IPS DF 6.9 (cell line): ENCODE measurements around the gene LSM12.
"Not testable (repeated sequence)": the region's sequence is repeated elsewhere in the genome, so short reads cannot be mapped to it uniquely, and the experiment has no call there.

ENCODE experiments used
- DNase-seq: peaks from one replicate; pipeline ENCODE4 v3.0.0-alpha.2; 2013; ENCODE audit warnings: low read depth, low spot score
- H3K27ac ChIP-seq: one replicate; pipeline ENCODE4 v1.5.1; 2013; ENCODE audit warnings: low read length, control low read depth
- H3K27me3 ChIP-seq: 2 replicates; pipeline ENCODE4 v1.6.1; 2013; ENCODE audit warnings: mild to moderate bottlenecking, low read length; ENCODE audit not compliant: control insufficient read depth, insufficient read depth
- H3K36me3 ChIP-seq: 2 replicates; pipeline ENCODE4 v1.6.1; 2013; ENCODE audit warnings: low read length; ENCODE audit not compliant: control insufficient read depth, insufficient read depth
- H3K4me1 ChIP-seq: 2 replicates; pipeline ENCODE4 v1.6.1; 2013; ENCODE audit warnings: low read length; ENCODE audit not compliant: control insufficient read depth, insufficient read depth
- H3K4me3 ChIP-seq: 2 replicates; pipeline ENCODE4 v1.5.1; 2013; ENCODE audit warnings: mild to moderate bottlenecking, low read length
- H3K9me3 ChIP-seq: 2 replicates; pipeline ENCODE4 v1.6.1; 2013; ENCODE audit warnings: low read length, inconsistent platforms; ENCODE audit not compliant: control insufficient read depth, insufficient read depth
- WGBS: extraction: QIAGEN DNeasy Blood & Tissue Kit; methylation state at CpG from one replicate; pipeline ENCODE4 v1.1.7; 2013; ENCODE audit warnings: mixed read lengths, missing lambda C conversion rate; ENCODE audit not compliant: insufficient read length, insufficient coverage; 5-methylcytosine and 5-hydroxymethylcytosine counted together

LSM12 gene

DNA sequence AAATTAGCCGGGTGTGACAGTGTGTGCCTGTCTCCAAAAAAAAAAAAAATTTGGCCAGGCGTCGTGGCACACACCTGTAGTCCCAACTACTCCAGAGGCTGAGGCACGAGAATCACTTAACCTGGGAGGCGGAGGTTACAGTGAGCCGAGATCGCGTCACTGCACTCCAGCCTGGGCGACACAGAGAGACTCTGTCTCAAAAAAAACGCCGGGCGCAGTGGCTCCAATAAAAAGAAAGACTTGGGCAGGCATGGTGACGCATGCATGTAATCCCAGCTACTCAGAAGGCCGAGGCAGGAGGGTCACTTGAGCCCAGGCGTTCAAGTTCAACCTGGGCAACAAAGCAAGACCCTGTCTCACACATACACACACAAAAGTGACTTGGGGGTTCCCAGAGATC, 3.6 kb downstream of the LSM12 start:
- H3K4me3 ChIP-seq = no peak overlapping the region
- no CpG with 5 or more reads among the region's 15 CpGs for WGBS
- peaks cover 5% of the 10 kb centered on the region; the same call in 1 of the 2 replicates for H3K36me3 ChIP-seq
- H3K9me3 ChIP-seq = no peaks in the 10 kb centered on the region
- DNase-seq = no peak
- no peaks in the 10 kb centered on the region for H3K27me3 ChIP-seq
- no peak overlapping the region for H3K27ac ChIP-seq
- no peaks in the 10 kb centered on the region for H3K4me1 ChIP-seq

DNA sequence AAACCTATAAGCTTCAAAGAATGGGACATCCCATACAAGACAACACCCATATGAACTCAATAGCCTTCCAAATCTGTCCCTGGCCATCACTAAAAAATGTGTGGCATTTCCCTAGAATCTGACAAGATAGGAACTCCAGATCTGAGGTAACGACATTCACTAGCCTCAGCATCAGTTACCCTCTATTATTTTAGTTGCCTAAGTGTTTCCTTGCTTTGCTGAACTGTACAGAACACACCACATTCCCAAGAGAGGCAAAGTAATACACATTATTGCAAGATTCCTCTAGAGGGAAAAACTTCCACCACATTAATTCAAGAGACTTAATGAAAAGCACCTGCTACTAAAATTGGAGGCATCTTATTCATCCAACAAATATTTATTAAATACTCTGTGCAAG, 5.0 kb downstream of the LSM12 start:
- H3K36me3 ChIP-seq = peaks cover 5% of the 10 kb centered on the region; the same call in 1 of the 2 replicates
- no peak overlapping the region for H3K27ac ChIP-seq
- H3K27me3 ChIP-seq = no peaks in the 10 kb centered on the region
- H3K9me3 ChIP-seq = no peaks in the 10 kb centered on the region
- H3K4me3 ChIP-seq = no peak overlapping the region
- no CpG with 5 or more reads among the region's 1 CpG for WGBS
- no peak for DNase-seq
- no peaks in the 10 kb centered on the region for H3K4me1 ChIP-seq

- whole genome bisulfite sequencing = no CpG with 5 or more reads among the region's 14 CpGs
- H3K4me1 ChIP-seq = no peaks in the 10 kb centered on the region
- no peaks in the 10 kb centered on the region for H3K9me3 ChIP-seq
- DNase-seq = no peak
- peaks cover 7% of the 10 kb centered on the region; the same call in 1 of the 2 replicates for H3K36me3 ChIP-seq
- H3K27me3 ChIP-seq = no peaks in the 10 kb centered on the region
- no peak overlapping the region for H3K4me3 ChIP-seq
- H3K27ac ChIP-seq = no peak overlapping the region
Observed at GRCh38 chr17:44059101-44059892, 7.2 kb downstream of the LSM12 start.

DNA sequence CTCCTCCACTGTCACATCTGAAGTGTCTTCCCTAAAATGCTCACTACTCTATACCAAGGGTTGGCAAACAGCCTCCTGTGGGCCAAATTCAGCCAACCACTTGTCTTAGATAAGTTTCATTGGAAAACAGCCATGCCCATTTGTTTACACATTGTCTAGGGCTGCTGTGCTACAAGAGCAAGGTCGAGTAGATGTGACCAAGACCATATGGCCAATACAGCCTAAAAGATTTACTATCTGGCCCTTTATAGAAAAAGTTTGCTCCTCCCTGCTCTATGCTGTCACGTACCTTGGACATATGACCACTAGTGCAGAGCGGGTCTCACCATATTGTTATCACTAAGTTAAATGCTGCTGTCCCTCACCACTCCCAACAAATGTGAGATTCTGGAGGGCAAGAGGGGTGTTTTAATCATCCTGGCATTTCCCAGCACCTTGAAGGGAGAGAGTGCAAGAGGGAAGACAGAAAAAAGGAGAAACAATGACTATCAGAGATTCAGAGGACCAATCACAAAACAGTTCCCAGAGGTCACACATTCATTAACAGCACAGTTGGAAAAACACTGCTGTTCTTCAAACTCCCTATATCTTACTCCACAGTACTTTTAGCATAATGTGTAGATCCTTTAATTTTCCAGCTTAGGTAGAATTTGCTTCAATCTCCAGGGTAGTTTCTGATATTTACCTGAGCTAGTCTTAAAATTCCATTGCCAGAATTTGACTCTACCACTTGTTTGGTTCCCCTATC, 13.2 kb downstream of the LSM12 start:
- no peaks in the 10 kb centered on the region for H3K4me1 ChIP-seq
- DNase-seq = no peak
- WGBS = no CpG with 5 or more reads among the region's 3 CpGs
- no peak overlapping the region for H3K4me3 ChIP-seq
- H3K27me3 ChIP-seq = no peaks in the 10 kb centered on the region
- H3K36me3 ChIP-seq = peaks cover 26% of the 10 kb centered on the region; the same call in 1 of the 2 replicates
- no peak overlapping the region for H3K27ac ChIP-seq
- no peaks in the 10 kb centered on the region for H3K9me3 ChIP-seq

DNA sequence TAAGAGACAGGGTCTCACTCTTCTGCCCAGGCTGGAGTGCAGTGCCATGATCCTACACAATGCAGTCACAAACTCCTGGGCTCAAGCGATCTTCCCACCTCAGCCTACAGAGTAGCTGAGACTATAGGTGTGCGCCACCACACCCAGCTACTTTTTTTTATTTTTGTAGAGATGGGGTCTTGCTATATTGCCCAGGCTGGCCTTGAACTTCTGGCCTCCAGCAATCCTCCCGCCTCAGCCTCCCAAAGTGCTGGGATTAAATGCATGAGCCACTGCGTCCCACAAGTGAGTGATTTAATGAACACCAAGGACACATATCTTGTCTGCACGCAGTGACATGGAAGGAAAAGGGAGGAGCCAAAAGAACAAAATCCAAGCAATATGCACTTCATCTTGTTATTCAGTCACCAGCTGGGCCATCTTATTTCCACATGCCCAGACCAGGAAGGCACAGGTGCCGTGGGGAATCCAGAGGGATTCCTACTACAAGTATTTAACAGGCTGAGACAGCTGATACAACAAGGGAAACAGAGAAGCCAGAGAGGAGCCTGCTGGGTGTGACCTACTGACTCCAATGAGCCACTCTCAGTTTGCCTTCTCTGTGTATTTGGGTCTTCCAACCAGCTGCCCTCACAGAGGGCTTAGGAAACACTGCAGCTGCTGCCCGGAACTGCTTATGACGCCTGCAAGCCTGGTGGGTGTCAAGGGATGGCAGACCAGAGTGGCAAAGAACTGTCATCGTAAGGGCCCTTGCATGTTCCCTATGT, 17.0 kb downstream of the LSM12 start:
- Histone ChIP-seq H3K4me1 (no peaks in the 10 kb centered on the region), H3K27me3 (no peaks in the 10 kb centered on the region), H3K9me3 (no peaks in the 10 kb centered on the region), H3K27ac (no peak overlapping the region), H3K4me3 (no peak overlapping the region), H3K36me3 (peaks cover 26% of the 10 kb centered on the region; the same call in 1 of the 2 replicates)
- DNase-seq = no peak
- WGBS = no CpG with 5 or more reads among the region's 9 CpGs

- H3K4me3 ChIP-seq, DNase-seq, H3K27ac ChIP-seq, H3K27me3 ChIP-seq, H3K4me1 ChIP-seq, H3K9me3 ChIP-seq: not testable (repeated sequence)
- WGBS = no CpG with 5 or more reads among the region's 7 CpGs
- peaks cover 11% of the 10 kb centered on the region; the same call in 1 of the 2 replicates for H3K36me3 ChIP-seq
Observed at GRCh38 chr17:44046893-44047292, 19.6 kb downstream of the LSM12 start.

DNA sequence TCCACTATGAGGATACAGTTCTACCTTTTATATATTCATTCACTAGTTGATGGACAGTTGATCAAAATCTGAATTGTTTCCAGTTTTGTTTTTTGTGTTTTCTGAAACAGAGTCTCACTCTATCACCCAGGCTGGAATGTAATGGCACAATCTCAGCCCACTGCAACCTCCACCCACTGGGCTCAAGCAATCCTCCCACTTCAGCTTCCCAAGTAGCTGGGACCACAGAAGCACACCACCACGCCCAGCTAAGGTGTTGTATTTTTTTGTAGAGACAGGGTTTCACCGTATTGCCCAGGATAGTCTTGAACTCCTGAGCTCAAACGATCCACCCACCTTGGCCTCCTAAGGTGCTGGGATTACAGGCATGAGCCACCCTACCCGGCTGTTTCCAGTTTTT, 21.0 kb downstream of the LSM12 start:
- H3K4me3 ChIP-seq = no peak overlapping the region
- no peaks in the 10 kb centered on the region for H3K27me3 ChIP-seq
- no peak overlapping the region for H3K27ac ChIP-seq
- H3K36me3 ChIP-seq = peaks cover 7% of the 10 kb centered on the region; the same call in 1 of the 2 replicates
- DNase-seq = no peak
- H3K4me1 ChIP-seq = no peaks in the 10 kb centered on the region
- no CpG with 5 or more reads among the region's 4 CpGs for WGBS
- no peaks in the 10 kb centered on the region for H3K9me3 ChIP-seq

- no peak for DNase-seq
- Histone ChIP-seq H3K4me1 (no peaks in the 10 kb centered on the region), H3K4me3 (no peak overlapping the region), H3K27me3 (no peaks in the 10 kb centered on the region), H3K27ac (no peak overlapping the region), H3K36me3 (peaks cover 5% of the 10 kb centered on the region; the same call in 1 of the 2 replicates), H3K9me3 (no peaks in the 10 kb centered on the region)
- no CpG with 5 or more reads among the region's 1 CpG for WGBS
Observed at GRCh38 chr17:44044071-44044470, 22.4 kb downstream of the LSM12 start.

- H3K36me3 ChIP-seq = peaks cover 5% of the 10 kb centered on the region; the same call in 1 of the 2 replicates
- H3K9me3 ChIP-seq = no peaks in the 10 kb centered on the region
- DNase-seq = no peak
- no CpG with 5 or more reads among the region's 4 CpGs for WGBS
- H3K4me1 ChIP-seq = no peaks in the 10 kb centered on the region
- H3K4me3 ChIP-seq = no peak overlapping the region
- no peak overlapping the region for H3K27ac ChIP-seq
- no peaks in the 10 kb centered on the region for H3K27me3 ChIP-seq
Observed at GRCh38 chr17:44043272-44043696, 23.2 kb downstream of the LSM12 start.
